Adipocyte (in vitro differentiated cells): ENCODE measurements around the gene PKLR.
"Not testable (repeated sequence)": the region's sequence is repeated elsewhere in the genome, so short reads cannot be mapped to it uniquely, and the experiment has no call there.

Source experiments
- DNase-seq: peaks from one replicate; pipeline ENCODE4 v3.0.0-alpha.2; 2015; ENCODE audit warnings: low read depth
- H3K27me3 ChIP-seq: replicated peaks from 2 replicates; pipeline ENCODE4 v1.7.0; 2013; ENCODE audit warnings: mild to moderate bottlenecking, low read length, moderate library complexity; ENCODE audit not compliant: control insufficient read depth, insufficient read depth
- H3K36me3 ChIP-seq: 2 replicates; pipeline ENCODE4 v1.7.0; 2013; ENCODE audit warnings: low read length, mild to moderate bottlenecking, moderate library complexity; ENCODE audit not compliant: control insufficient read depth, insufficient read depth, severe bottlenecking
- H3K4me1 ChIP-seq: 2 replicates; pipeline ENCODE4 v1.7.0; 2013; ENCODE audit warnings: mild to moderate bottlenecking, low read length, moderate library complexity; ENCODE audit not compliant: control insufficient read depth, insufficient read depth
- H3K4me3 ChIP-seq: 2 replicates; pipeline ENCODE4 v1.7.0; 2013; ENCODE audit warnings: mild to moderate bottlenecking, low read length, moderate library complexity
- H3K9ac ChIP-seq: 2 replicates; pipeline ENCODE4 v1.7.0; 2013; ENCODE audit warnings: mild to moderate bottlenecking, low read length, moderate library complexity
- H3K9me3 ChIP-seq: 2 replicates; pipeline ENCODE4 v1.7.0; 2013; ENCODE audit warnings: mild to moderate bottlenecking, low read length, moderate library complexity; ENCODE audit not compliant: control insufficient read depth

PKLR gene

GRCh38 chr1:155295942-155296267 is 5.3 kb downstream of the PKLR start:
- no peaks in the 10 kb centered on the region for H3K36me3 ChIP-seq
- no peaks in the 10 kb centered on the region for H3K9me3 ChIP-seq
- no peaks in the 10 kb centered on the region for H3K4me1 ChIP-seq
- H3K27me3 ChIP-seq, result peaks cover 49% of the 10 kb centered on the region
- no peak overlapping the region for H3K9ac ChIP-seq
- no peak for DNase-seq
- H3K4me3 ChIP-seq, result no peak overlapping the region

- DNase-seq, result no peak
- Histone ChIP-seq H3K4me1 (no peaks in the 10 kb centered on the region), H3K36me3 (no peaks in the 10 kb centered on the region), H3K9me3 (no peaks in the 10 kb centered on the region), H3K9ac (no peak overlapping the region), H3K27me3 (peaks cover 51% of the 10 kb centered on the region), H3K4me3 (no peak overlapping the region)
Measured at GRCh38 chr1:155295183-155295941, 5.9 kb downstream of the PKLR start.

DNA sequence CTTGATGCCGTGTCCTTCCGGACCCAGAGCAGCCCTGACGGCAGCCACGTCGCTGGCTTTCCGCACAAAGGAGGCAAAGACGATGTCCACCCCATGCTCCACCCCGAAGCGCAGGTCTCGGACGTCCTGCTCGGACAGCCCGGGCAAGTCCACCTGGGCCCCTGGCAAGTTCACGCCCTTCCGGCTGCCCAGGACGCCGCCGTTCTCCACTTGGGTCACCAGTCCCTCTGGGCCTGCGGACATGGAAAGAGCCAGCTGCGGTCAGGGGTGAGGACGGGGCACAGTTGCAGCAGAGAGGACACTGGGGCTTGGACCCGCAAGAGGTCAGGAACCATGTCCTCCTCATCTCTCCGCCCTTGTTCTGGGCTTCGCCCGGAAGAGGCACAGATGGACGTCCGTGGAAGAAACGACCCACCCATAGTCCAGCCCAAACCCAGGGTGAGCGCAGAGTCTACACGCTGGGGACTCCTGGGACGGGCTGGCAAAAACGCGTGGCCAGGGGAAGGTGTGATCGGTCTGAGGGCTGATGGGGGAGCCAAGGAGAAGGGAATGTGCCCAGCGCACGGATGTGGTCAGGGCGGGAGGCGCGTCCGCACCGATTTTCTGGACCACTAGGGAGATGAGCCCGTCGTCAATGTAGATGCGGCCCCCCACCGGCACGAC is 6.6 kb downstream of the PKLR start:
- H3K9ac ChIP-seq, result no peak overlapping the region
- DNase-seq, result no peak
- H3K4me3 ChIP-seq, result no peak overlapping the region
- H3K4me1 ChIP-seq, result no peaks in the 10 kb centered on the region
- H3K36me3 ChIP-seq, result no peaks in the 10 kb centered on the region
- H3K9me3 ChIP-seq, result no peaks in the 10 kb centered on the region
- H3K27me3 ChIP-seq, result peaks cover 54% of the 10 kb centered on the region

DNA sequence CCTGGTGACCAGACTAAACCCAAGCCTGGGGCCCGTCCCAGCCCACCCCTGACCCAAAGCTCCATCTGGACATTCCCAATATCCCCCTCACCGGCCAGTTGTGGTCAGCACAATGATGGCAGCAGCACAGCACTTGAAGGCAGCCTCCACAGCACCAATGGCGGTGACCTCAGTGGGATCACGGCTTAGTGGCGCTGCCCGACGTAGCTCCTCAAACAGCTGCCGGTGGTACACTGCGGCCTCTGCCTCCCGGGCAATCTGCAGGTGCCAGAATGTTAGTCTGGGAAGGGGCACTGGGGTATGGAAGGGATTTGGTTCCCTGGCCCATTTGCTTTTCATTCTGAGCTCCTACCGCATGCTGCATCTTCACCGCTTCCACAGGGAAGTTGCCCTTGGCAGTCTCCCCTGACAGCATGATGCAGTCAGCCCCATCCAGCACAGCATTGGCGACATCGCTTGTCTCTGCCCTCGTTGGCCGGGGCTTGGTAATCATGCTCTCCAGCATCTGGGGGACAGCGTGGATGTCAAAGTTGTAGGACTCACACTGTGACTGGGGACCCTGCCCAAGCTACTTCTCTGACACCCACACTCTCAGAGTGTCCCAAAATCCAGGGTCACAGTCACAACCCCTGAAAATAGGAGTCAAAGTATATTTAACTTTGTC is 8.0 kb downstream of the PKLR start:
- Histone ChIP-seq H3K9me3 (no peaks in the 10 kb centered on the region), H3K9ac (no peak overlapping the region), H3K4me3 (no peak overlapping the region), H3K36me3 (no peaks in the 10 kb centered on the region), H3K4me1 (no peaks in the 10 kb centered on the region), H3K27me3 (peaks cover 54% of the 10 kb centered on the region)
- DNase-seq, result no peak

GRCh38 chr1:155291006-155291405 is 10.2 kb downstream of the PKLR start:
- H3K27me3 ChIP-seq, result peaks cover 44% of the 10 kb centered on the region
- H3K9me3 ChIP-seq, H3K4me3 ChIP-seq, DNase-seq, H3K9ac ChIP-seq, H3K36me3 ChIP-seq, H3K4me1 ChIP-seq: not testable (repeated sequence)

GRCh38 chr1:155287987-155288543 is 13.2 kb downstream of the PKLR start:
- Histone ChIP-seq H3K27me3 (peaks cover 16% of the 10 kb centered on the region), H3K4me3 (no peak overlapping the region), H3K9me3 (no peaks in the 10 kb centered on the region), H3K9ac (no peak overlapping the region), H3K4me1 (no peaks in the 10 kb centered on the region), H3K36me3 (no peaks in the 10 kb centered on the region)
- no peak for DNase-seq

DNA sequence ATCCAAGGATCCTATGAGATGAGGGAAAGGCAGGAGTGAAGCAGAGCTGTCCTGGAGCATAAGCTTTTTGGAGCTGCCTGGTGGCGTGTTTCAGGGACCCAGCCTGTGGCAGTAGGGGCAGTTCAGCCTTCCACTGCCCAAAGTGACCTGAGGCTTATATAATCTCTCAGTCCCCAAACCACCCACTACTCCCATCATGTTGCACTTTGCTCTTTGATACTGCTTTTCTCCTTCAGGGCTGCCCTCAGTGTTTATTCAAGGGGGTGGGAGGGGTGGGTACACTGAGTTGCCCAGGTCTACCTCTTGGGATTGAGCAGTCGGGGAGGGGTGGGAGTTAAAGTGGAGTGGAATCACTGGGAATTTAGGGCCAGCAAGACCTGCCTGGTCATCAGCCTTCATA is 14.7 kb downstream of the PKLR start:
- H3K4me1 ChIP-seq, result no peaks in the 10 kb centered on the region
- no peaks in the 10 kb centered on the region for H3K9me3 ChIP-seq
- no peak overlapping the region for H3K4me3 ChIP-seq
- H3K9ac ChIP-seq, result no peak overlapping the region
- DNase-seq, result no peak
- no peaks in the 10 kb centered on the region for H3K36me3 ChIP-seq
- peaks cover 7% of the 10 kb centered on the region for H3K27me3 ChIP-seq

DNA sequence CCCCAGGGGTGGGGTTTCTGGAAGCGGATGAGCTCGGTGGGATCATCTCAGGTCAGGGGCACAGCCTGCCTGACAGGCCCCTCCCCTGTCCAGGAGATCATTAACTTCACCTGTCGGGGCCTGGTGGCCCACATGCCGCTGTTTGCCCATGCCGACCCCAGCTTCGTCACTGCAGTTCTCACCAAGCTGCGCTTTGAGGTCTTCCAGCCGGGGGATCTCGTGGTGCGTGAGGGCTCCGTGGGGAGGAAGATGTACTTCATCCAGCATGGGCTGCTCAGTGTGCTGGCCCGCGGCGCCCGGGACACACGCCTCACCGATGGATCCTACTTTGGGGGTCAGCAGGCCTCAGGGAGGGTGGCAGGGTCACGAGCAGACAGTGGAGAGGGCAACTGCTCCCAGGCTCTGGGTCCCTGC is 15.6 kb downstream of the PKLR start:
- Histone ChIP-seq H3K9ac (no peak overlapping the region), H3K36me3 (no peaks in the 10 kb centered on the region), H3K27me3 (peaks cover 5% of the 10 kb centered on the region), H3K4me3 (no peak overlapping the region), H3K4me1 (no peaks in the 10 kb centered on the region), H3K9me3 (no peaks in the 10 kb centered on the region)
- DNase-seq, result no peak

DNA sequence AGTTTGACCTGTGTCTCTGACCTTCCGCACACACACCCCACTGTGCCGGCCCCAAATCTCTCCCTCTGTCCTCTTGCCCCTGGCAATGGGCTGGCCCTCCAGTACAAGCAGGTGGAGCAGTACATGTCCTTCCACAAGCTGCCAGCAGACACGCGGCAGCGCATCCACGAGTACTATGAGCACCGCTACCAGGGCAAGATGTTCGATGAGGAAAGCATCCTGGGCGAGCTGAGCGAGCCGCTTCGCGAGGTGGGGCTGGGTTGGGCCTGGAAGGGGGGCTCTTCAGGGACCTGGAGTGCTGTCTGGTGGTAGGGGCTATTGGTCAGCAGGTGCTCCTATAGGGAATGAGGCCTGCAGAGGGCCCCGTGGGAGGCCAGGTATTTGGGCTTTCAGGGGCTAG is 16.2 kb downstream of the PKLR start:
- Histone ChIP-seq H3K4me3 (no peak overlapping the region), H3K9me3 (no peaks in the 10 kb centered on the region), H3K27me3 (peaks cover under 1% of the 10 kb centered on the region), H3K9ac (no peak overlapping the region), H3K36me3 (no peaks in the 10 kb centered on the region), H3K4me1 (no peaks in the 10 kb centered on the region)
- no peak for DNase-seq

GRCh38 chr1:155284476-155284875 is 16.8 kb downstream of the PKLR start:
- no peak overlapping the region for H3K9ac ChIP-seq

DNA sequence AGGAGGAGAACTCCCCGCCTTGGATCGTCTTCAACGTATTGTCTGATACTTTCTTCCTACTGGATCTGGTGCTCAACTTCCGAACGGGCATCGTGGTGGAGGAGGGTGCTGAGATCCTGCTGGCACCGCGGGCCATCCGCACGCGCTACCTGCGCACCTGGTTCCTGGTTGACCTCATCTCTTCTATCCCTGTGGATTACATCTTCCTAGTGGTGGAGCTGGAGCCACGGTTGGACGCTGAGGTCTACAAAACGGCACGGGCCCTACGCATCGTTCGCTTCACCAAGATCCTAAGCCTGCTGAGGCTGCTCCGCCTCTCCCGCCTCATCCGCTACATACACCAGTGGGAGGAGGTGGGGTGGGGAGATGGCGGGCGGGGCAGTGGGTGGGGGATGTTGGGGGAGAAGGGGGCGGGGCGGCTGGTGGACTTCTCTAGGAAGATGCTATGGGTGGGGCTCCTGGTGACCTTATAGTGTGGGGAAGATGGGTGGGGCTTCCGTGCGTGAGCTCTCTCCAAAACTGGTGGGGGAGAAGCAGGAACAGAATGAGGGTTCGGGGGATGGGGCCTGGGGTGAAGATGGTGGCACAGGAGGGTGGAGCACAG is 18.6 kb downstream of the PKLR start:
- no peaks in the 10 kb centered on the region for H3K9me3 ChIP-seq
- H3K27me3 ChIP-seq, result no peaks in the 10 kb centered on the region
- H3K4me3 ChIP-seq, result no peak overlapping the region
- no peaks in the 10 kb centered on the region for H3K4me1 ChIP-seq
- no peak for DNase-seq
- H3K9ac ChIP-seq, result no peak overlapping the region
- H3K36me3 ChIP-seq, result no peaks in the 10 kb centered on the region

More at GRCh38 chr1:155284476-155284875, 16.8 kb downstream of the PKLR start:
- no peak overlapping the region for H3K4me3 ChIP-seq
- no peaks in the 10 kb centered on the region for H3K9me3 ChIP-seq
- DNase-seq, result no peak
- H3K4me1 ChIP-seq, result no peaks in the 10 kb centered on the region
- H3K36me3 ChIP-seq, result no peaks in the 10 kb centered on the region
- no peaks in the 10 kb centered on the region for H3K27me3 ChIP-seq
